NCI-H1092 (cell line): ENCODE measurements around the gene CEACAM18.

Experiments
- DNase-seq: peaks from one replicate; lab custom pipeline; 2025; lab: John Stamatoyannopoulos, UW

Gene CEACAM18

DNA sequence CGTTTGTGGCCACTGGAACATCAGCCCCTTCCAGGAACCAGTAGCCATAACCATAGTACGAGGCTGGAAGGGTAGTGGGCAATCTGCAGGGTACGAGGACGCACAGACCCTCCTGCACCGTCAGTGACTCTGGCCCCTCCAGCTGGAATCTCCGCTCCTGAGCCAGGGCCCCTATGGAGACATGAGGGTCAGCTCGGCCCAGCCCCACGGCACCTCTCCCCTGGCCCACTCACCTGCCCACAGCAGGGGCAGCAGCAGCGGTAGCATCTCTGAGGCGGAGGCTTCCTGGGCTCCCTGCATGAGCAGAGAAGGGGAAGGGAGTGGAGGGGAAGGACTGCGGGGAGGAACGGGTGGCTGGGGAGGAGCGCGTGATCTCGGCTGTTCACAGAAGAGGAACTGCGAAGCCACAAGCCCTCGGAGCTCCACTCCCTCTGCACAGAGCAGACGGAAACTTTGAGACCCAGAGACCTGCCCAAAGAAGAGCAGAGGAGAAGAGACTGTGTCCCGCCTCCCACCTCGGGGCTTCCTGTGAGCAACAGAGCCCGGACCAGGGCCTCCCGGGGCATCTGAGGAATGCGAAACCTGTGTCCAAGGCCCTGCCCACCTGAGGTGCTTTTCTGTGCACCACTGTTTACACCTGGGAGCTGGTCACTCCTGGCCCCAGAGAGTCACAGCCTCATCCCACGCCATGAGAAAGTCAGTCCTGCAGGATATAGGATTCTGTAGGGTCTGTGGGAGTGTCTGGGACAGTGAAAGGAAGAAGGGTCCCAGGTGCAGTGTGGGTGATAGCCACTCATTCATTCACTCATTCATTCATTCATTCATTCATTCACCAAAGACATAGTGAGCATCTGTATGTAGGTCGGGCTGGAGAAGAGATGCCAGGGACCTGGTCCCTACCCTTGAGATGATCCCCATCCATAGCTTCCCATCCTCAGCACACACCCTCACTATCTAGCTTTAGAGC lies 53.3 kb downstream of the CEACAM18 start, which contains the start of gene SIGLEC6:
SIGLEC6 (minus strand) TSS at position 322 of the 967 bp plus-strand sequence; CDS start at position 300, 22 bp downstream.
- no peak for DNase-seq

- DNase-seq = no peak
Measured at GRCh38 chr19:51535535-51535934, 57.2 kb downstream of the CEACAM18 start.

DNA sequence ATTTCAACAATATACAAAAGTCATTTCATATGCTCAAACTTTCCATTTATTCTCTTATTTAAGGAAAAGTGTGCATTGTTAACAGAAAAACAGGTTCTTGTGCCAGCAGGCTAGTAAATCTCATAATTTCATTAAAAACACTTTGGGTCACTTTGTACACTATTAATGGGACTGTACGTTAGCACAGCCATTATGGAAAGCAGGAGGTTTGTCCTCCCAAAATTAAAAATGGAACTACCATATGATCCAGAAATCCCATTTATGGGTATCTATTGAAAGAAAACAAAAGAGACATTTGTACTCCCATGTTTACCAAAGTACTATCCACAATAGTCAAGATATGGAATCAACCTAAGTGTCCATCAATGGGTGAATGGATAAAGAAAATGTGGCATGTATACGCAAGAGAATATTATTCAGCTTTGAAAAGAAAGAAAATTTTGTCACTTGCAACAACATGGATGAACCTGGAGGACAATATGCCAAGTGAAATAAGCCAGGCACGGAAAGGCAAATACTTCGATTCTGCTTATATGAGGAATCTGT lies 61.6 kb downstream of the CEACAM18 start:
- no peak for DNase-seq
